Activated CD4-positive, alpha-beta T cell treated with anti-CD3 and anti-CD28 coated beads, Interleukin-2, amount 10 ng/mL, durations not matched to agents 7 days and 5 days (primary cell): ENCODE results near the gene ARMCX6. TPM values are rescaled to one million over a fixed set of nuclear protein-coding genes. Genes with fewer than 3 reads are reported as not detected.
"Not testable (repeated sequence)": the region's sequence is repeated elsewhere in the genome, so short reads cannot be mapped to it uniquely, and the experiment has no call there.

Experiments used
- CTCF ChIA-PET: fragments of 350-600 bp; sonication (Branson Sonifier 250); formaldehyde crosslinking; loops from one replicate; lab custom pipeline; 2021; ENCODE audit warnings: antibody characterized with exemption; lab: Charles Lee
- POLR2A ChIA-PET: fragments of 350-600 bp; sonication (Branson Sonifier 250); formaldehyde crosslinking; loops from one replicate; lab custom pipeline; 2021; ENCODE audit warnings: antibody characterized with exemption; lab: Charles Lee
- DNase-seq: peaks from one replicate; pipeline ENCODE4 v3.0.0-alpha.2; 2020
- H3K27ac Mint-ChIP-seq: one replicate; pipeline ENCODE4 v1.8.0; 2021; ENCODE audit warnings: mild to moderate bottlenecking, moderate library complexity, mixed read lengths
- H3K27me3 Mint-ChIP-seq: one replicate; pipeline ENCODE4 v1.8.0; 2021; ENCODE audit warnings: mixed read lengths
- H3K36me3 Mint-ChIP-seq: one replicate; pipeline ENCODE4 v1.8.0; 2021; ENCODE audit warnings: low read depth, mixed read lengths
- H3K4me1 Mint-ChIP-seq: one replicate; pipeline ENCODE4 v1.8.0; 2021; ENCODE audit warnings: mixed read lengths
- H3K4me3 Mint-ChIP-seq: one replicate; pipeline ENCODE4 v1.8.0; 2021; ENCODE audit warnings: mild to moderate bottlenecking, moderate library complexity, mixed read lengths
- H3K9me3 Mint-ChIP-seq: one replicate; pipeline ENCODE4 v1.8.0; 2021; ENCODE audit warnings: mixed read lengths
- total RNA-seq, 2 experiments: library from RNA; stranded (reverse); gene quantifications; one replicate each; pipeline ENCODE4 v1.2.3, GENCODE V29; 2021

Gene ARMCX6
- total RNA-seq, 2 experiments from 2014 or later, result 35.2 to 40.8 TPM

- Mint-ChIP-seq H3K9me3 (no peaks in the 10 kb centered on the region), H3K4me3 (no peak overlapping the region), H3K27me3 (peaks cover 4% of the 10 kb centered on the region), H3K27ac (no peak overlapping the region), H3K36me3 (no peaks in the 10 kb centered on the region), H3K4me1 (no peaks in the 10 kb centered on the region)
- ChIA-PET CTCF (no interaction called here), POLR2A (no interaction called here)
- DNase-seq, result no peak
Measured at GRCh38 chrX:101602077-101602476, 15.7 kb downstream of the ARMCX6 start.

GRCh38 chrX:101599592-101599991, 18.2 kb downstream of the ARMCX6 start:
- CTCF ChIA-PET, H3K27me3 Mint-ChIP-seq, H3K36me3 Mint-ChIP-seq, H3K9me3 Mint-ChIP-seq, DNase-seq, H3K4me1 Mint-ChIP-seq, H3K27ac Mint-ChIP-seq, POLR2A ChIA-PET, H3K4me3 Mint-ChIP-seq: not testable (repeated sequence)

- H3K9me3 Mint-ChIP-seq, result no peaks in the 10 kb centered on the region
- peak; percentile 57 for DNase-seq
- POLR2A ChIA-PET, result no interaction called here
- no peak overlapping the region for H3K27ac Mint-ChIP-seq
- no peaks in the 10 kb centered on the region for H3K4me1 Mint-ChIP-seq
- CTCF ChIA-PET, result no interaction called here
- H3K36me3 Mint-ChIP-seq, result no peaks in the 10 kb centered on the region
- H3K27me3 Mint-ChIP-seq, result peaks cover 13% of the 10 kb centered on the region
- no peak overlapping the region for H3K4me3 Mint-ChIP-seq
Measured at GRCh38 chrX:101595739-101596419, 21.9 kb downstream of the ARMCX6 start.

Other genes starting within 250 kb of the ARMCX6 start
- not detected for gene BTK, start 231.8 kb downstream of the ARMCX6 start, total RNA-seq
- gene RPL36A, start 227.0 kb downstream of the ARMCX6 start, total RNA-seq, result 100 to 1,000 TPM; 255 to 425 TPM
- 10 to 100 TPM; 28.9 to 29.5 TPM for gene GLA, start 210.1 kb downstream of the ARMCX6 start, total RNA-seq
- gene HNRNPH2, start 209.8 kb downstream of the ARMCX6 start, total RNA-seq, result 10 to 100 TPM; 41.7 to 46.9 TPM
- gene ARMCX4, start 132.5 kb downstream of the ARMCX6 start, total RNA-seq, result 1 to 10 TPM in 1 of 2 experiments, under 1 TPM in 1; 0.96 to 1.3 TPM
- gene ARMCX1, start 67.5 kb downstream of the ARMCX6 start, total RNA-seq, result under 1 TPM; 0.08 to 0.12 TPM
- gene ARMCX3, start 5.2 kb upstream of the ARMCX6 start, total RNA-seq, result 10 to 100 TPM; 17.0 to 23.3 TPM
- 1 to 10 TPM; 2.4 to 2.6 TPM for gene ARMCX2, start 41.9 kb upstream of the ARMCX6 start, total RNA-seq